Measurements from ENCODE around the gene LRIT1.

DNA sequence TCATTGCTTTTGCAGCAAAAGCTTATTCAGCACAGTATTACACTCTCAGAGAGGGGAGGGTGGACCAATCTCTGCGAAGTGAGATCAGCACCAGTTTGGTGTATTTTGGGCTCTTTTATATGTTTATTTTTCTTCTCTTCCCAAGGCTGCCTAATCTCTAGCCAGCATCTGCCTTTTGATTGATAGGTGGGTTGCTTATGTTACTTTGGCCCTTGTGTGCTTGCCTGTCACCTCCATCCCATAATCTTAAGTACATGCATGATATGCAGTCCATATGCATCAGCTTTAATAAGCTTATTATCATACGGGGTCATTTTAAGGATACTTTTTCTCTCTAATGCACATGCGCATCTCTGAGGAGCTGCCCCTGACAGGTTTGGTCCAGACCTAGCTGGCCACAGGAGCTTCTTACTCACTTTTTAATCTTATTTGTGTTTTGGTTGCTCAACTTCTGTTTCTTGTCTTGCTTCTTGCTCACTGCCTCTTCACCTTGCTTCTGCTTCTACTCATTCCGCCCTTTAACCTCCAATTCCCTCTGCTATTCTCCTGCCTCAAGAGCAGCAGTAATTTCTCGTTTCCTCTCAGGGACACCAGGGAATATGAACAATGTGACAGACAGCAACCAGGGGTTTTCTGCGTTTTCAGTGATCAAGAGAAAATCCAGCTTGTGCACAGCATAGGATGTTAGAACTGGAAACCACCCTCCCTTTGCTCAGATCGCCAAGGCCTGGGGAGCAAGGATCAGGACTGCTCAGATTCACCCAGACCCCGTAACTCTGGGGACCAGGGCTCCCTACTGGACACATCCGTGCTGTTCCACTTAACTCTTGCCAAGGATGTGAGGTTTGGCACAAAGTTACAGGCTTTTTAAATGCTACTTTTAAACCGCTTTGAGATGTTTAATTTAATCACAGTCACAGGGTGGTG, 13.5 kb upstream of the LRIT1 start:
- TF ChIP-seq, protein P1, sequence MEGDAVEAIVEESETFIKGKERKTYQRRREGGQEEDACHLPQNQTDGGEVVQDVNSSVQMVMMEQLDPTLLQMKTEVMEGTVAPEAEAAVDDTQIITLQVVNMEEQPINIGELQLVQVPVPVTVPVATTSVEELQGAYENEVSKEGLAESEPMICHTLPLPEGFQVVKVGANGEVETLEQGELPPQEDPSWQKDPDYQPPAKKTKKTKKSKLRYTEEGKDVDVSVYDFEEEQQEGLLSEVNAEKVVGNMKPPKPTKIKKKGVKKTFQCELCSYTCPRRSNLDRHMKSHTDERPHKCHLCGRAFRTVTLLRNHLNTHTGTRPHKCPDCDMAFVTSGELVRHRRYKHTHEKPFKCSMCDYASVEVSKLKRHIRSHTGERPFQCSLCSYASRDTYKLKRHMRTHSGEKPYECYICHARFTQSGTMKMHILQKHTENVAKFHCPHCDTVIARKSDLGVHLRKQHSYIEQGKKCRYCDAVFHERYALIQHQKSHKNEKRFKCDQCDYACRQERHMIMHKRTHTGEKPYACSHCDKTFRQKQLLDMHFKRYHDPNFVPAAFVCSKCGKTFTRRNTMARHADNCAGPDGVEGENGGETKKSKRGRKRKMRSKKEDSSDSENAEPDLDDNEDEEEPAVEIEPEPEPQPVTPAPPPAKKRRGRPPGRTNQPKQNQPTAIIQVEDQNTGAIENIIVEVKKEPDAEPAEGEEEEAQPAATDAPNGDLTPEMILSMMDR (IDR thresholded peaks at IDR 0.05) = no peak
- TF ChIP-seq FOXM1 (IDR thresholded peaks at IDR 0.05; ENCODE audit: low read depth) (no peak), SIN3A (IDR thresholded peaks at IDR 0.05; ENCODE audit: borderline replicate concordance, low read depth, low read length) (no peak), EP300 (IDR thresholded peaks at IDR 0.05; ENCODE audit: borderline replicate concordance in 1 of 2, low read depth in 1 of 2, low read length in 1 of 2) (no peak), RAD21 (IDR thresholded peaks at IDR 0.05; ENCODE audit: low read length) (no peak), YY1 (IDR thresholded peaks at IDR 0.05; ENCODE audit: low read depth) (no peak), MXI1 (IDR thresholded peaks at IDR 0.05; ENCODE audit: low read depth, low read length) (no peak), EZH2phosphoT487 (IDR thresholded peaks at IDR 0.05; ENCODE audit: borderline replicate concordance, low read depth) (no peak), POLR2AphosphoS5 (IDR thresholded peaks at IDR 0.05; ENCODE audit: low read depth, low read length) (no peak), TCF12 (IDR thresholded peaks at IDR 0.05) (no peak), GABPA (IDR thresholded peaks at IDR 0.05; ENCODE audit: low read depth) (no peak)
- TF ChIP-seq, protein P2, sequence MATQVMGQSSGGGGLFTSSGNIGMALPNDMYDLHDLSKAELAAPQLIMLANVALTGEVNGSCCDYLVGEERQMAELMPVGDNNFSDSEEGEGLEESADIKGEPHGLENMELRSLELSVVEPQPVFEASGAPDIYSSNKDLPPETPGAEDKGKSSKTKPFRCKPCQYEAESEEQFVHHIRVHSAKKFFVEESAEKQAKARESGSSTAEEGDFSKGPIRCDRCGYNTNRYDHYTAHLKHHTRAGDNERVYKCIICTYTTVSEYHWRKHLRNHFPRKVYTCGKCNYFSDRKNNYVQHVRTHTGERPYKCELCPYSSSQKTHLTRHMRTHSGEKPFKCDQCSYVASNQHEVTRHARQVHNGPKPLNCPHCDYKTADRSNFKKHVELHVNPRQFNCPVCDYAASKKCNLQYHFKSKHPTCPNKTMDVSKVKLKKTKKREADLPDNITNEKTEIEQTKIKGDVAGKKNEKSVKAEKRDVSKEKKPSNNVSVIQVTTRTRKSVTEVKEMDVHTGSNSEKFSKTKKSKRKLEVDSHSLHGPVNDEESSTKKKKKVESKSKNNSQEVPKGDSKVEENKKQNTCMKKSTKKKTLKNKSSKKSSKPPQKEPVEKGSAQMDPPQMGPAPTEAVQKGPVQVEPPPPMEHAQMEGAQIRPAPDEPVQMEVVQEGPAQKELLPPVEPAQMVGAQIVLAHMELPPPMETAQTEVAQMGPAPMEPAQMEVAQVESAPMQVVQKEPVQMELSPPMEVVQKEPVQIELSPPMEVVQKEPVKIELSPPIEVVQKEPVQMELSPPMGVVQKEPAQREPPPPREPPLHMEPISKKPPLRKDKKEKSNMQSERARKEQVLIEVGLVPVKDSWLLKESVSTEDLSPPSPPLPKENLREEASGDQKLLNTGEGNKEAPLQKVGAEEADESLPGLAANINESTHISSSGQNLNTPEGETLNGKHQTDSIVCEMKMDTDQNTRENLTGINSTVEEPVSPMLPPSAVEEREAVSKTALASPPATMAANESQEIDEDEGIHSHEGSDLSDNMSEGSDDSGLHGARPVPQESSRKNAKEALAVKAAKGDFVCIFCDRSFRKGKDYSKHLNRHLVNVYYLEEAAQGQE (IDR thresholded peaks at IDR 0.05; ENCODE audit: low read depth, low read length) = no peak
- TF ChIP-seq, protein P3, sequence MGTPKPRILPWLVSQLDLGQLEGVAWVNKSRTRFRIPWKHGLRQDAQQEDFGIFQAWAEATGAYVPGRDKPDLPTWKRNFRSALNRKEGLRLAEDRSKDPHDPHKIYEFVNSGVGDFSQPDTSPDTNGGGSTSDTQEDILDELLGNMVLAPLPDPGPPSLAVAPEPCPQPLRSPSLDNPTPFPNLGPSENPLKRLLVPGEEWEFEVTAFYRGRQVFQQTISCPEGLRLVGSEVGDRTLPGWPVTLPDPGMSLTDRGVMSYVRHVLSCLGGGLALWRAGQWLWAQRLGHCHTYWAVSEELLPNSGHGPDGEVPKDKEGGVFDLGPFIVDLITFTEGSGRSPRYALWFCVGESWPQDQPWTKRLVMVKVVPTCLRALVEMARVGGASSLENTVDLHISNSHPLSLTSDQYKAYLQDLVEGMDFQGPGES (IDR thresholded peaks at IDR 0.05; ENCODE audit: low read depth, low read length) = no peak
- TF ChIP-seq, protein P4, sequence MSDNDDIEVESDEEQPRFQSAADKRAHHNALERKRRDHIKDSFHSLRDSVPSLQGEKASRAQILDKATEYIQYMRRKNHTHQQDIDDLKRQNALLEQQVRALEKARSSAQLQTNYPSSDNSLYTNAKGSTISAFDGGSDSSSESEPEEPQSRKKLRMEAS (IDR thresholded peaks at IDR 0.05; ENCODE audit: low read depth) = no peak
